Panc1 (cell line): ENCODE measurements around the gene SAMM50.

Experiments used
- CTCF ChIP-seq: fragments of 450-650 bp; IDR thresholded peaks from 2 replicates; pipeline ENCODE4 v1.5.1; 2017; ENCODE audit warnings: mild to moderate bottlenecking
- POLR2AphosphoS5 ChIP-seq: IDR thresholded peaks from 2 replicates; pipeline ENCODE4 v1.6.1; 2012; ENCODE audit warnings: mild to moderate bottlenecking, low read depth, low read length, moderate library complexity
- REST ChIP-seq, 2 experiments: IDR thresholded peaks; 2 replicates each; pipeline ENCODE4 v1.6.1; 2011 to 2012; ENCODE audit warnings: low read depth in 2 of 2, control low read depth in 1 of 2, low read length in 1 of 2, mild to moderate bottlenecking in 1 of 2, moderate library complexity in 1 of 2; ENCODE audit not compliant: insufficient read depth in 1 of 2
- SIN3A ChIP-seq: IDR thresholded peaks from 2 replicates; pipeline ENCODE4 v1.6.1; 2012; ENCODE audit warnings: low read depth, mild to moderate bottlenecking, low read length, moderate library complexity, borderline replicate concordance; ENCODE audit not compliant: insufficient read depth
- TCF7L2 ChIP-seq: IDR thresholded peaks from 2 replicates; pipeline ENCODE4 v1.6.1; 2011; ENCODE audit warnings: mild to moderate bottlenecking, low read depth, low read length, inconsistent platforms

DNA sequence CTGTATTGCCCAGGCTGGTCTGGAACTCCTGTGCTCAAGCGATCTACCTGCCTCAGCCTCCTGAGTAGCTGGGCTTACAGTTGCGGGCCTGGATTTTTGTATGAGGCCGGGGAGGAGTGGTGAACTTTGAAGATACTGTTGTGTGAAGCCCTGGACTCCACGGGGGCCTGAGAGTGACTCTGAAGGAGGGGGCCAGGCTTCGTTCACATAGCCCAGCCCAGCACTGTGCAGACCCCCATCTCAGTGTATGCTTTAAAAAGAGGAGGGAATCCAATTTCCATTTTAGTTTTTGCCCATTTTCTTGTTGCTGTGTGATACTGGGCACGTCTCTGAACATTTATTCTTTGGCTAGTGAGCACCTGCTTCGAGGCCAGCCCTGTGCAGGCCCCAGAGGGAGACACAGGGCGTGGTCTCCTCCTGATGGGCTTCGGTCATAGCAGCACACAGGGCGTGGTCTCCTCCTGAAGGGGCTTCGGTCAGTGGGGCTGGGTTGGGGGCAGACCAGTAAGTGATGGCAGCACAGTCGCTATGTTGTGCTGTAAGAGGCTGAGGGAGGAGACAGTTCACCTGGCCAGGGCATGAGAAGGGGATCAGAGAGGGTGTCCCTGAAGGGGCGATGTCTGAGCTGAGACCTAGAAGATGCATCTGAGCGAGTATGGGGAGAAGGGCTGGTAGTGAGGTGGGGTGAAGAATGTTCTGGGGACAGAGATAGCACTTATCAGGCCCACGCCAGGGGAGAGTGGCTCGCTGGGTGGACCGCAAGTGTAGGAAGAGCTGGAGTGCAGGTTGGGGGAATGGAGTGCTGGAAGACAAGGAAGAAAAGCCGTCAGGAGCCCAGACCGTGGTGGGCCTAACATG, 14.0 kb downstream of the SAMM50 start:
- TF ChIP-seq CTCF (no peak), TCF7L2 (no peak), POLR2AphosphoS5 (no peak), REST (IDR thresholded peaks at IDR 0.05; ENCODE audit: insufficient read depth in 1 of 2, low read depth in 2 of 2, low read length in 1 of 2) (no peak), SIN3A (no peak)
